Gastrocnemius medialis (tissue), 4 donors: Measurements from ENCODE around the gene CHMP1B. TPM values are rescaled to one million over a fixed set of nuclear protein-coding genes. Genes with fewer than 3 reads are reported as not detected.

Source experiments
- ATAC-seq, 2 donors: fragments of 150-250 bp; one replicate each; pipeline ENCODE4 v1.9.1; 2016
- DNase-seq, 2 donors: peaks; one replicate each; pipeline ENCODE4 v3.0.0-alpha.2; 2019
- H3K27ac ChIP-seq, 4 donors: fragments of 200-600 bp; sonication (generic); 1 replicate in 1 of 4; 2 replicates in 3 of 4; pipeline ENCODE4 v1.5.1; 2016 to 2018; ENCODE audit warnings: mild to moderate bottlenecking in 2 of 4, moderate library complexity in 1 of 4
- H3K27me3 ChIP-seq, 3 donors: fragments of 200-600 bp; sonication (generic) in 2 of 3; 1 replicate in 1 of 3; 2 replicates in 2 of 3; pipeline versions ENCODE4 v1.5.1 to v1.6.0; 2016 to 2019; ENCODE audit warnings: mild to moderate bottlenecking in 1 of 3, moderate library complexity in 1 of 3
- H3K36me3 ChIP-seq, 2 donors: fragments of 200-600 bp; sonication (generic) in 1 of 2; one replicate each; pipeline ENCODE4 v1.5.1; 2017 to 2018
- H3K4me1 ChIP-seq, 2 donors: fragments of 200-600 bp; sonication (generic) in 1 of 2; one replicate each; pipeline ENCODE4 v1.5.1; 2016 to 2017; ENCODE audit warnings: mild to moderate bottlenecking in 2 of 2
- H3K4me3 ChIP-seq, 4 donors: fragments of 200-600 bp; sonication (generic) in 3 of 4; 1 replicate in 1 of 4; 2 replicates in 3 of 4; pipeline ENCODE4 v1.5.1; 2016 to 2019; ENCODE audit warnings: mild to moderate bottlenecking in 2 of 4
- H3K9me3 ChIP-seq, 3 donors: fragments of 200-600 bp; sonication (generic) in 2 of 3; 1 replicate in 1 of 3; 2 replicates in 2 of 3; pipeline ENCODE4 v1.5.1; 2016 to 2019
- CTCF ChIP-seq, 5 experiments: fragments of 450-650 bp in 3 of 5; fragments of 200-600 bp in 2 of 5; sonication (generic) in 2 of 5; IDR thresholded peaks in 4 of 5; conservative IDR thresholded peaks in 1 of 5; 1 replicate in 4 of 5; 2 replicates in 1 of 5; pipeline ENCODE4 v1.5.1; 2016 to 2019; ENCODE audit warnings: antibody characterized with exemption in 5 of 5, mild to moderate bottlenecking in 3 of 5, moderate library complexity in 3 of 5
- POLR2A ChIP-seq, 2 donors: fragments of 450-650 bp; IDR thresholded peaks; one replicate each; pipeline ENCODE4 v1.6.1; 2017; ENCODE audit warnings: antibody characterized with exemption in 2 of 2, mild to moderate bottlenecking in 2 of 2, moderate library complexity in 2 of 2
- in situ Hi-C, 4 donors: fragments of 200-750 bp; cut with MboI; loops; one replicate each; pipeline versions ENCODE4 v1.15.0 to v1.8.0; 2017; ENCODE audit warnings: low sequenced_read_pairs in 4 of 4
- intact Hi-C: fragments of 100-400 bp; cut with DNase I; formaldehyde crosslinking; loops from one replicate; pipeline ENCODE4 v1.15.1; 2023; ENCODE audit warnings: low total_unique reads
- total RNA-seq, 4 donors: library from RNA; depleted of rRNA; stranded (reverse); fragments of >200 nt; gene quantifications; one replicate each; pipeline versions ENCODE4 v1.1.0 to v1.2.3, GENCODE V29; 2016

Gene CHMP1B
- total RNA-seq, 4 donors from 2014 or later: 347 to 634 (median 407) TPM

- H3K4me1 ChIP-seq: no peaks in the 10 kb centered on the region
- no peaks in the 10 kb centered on the region for H3K9me3 ChIP-seq
- ATAC-seq (no peak), DNase-seq (no peak)
- in situ Hi-C loops (no loop called here), intact Hi-C loops (loop anchor here (5.0 kb wide), 1 partner anchor 43 kb away; no protein-coding TSS in a partner anchor)
- H3K27me3 ChIP-seq: no peaks in the 10 kb centered on the region
- H3K4me3 ChIP-seq: no peak overlapping the region
- no peak for TF ChIP-seq CTCF (IDR thresholded peaks at IDR 0.05 in 4 of 5, conservative IDR thresholded peaks at IDR 0.05 in 1 of 5)
- no peak for TF ChIP-seq POLR2A (IDR thresholded peaks at IDR 0.05)
- no peaks in the 10 kb centered on the region for H3K36me3 ChIP-seq
- H3K27ac ChIP-seq: no peak overlapping the region
Measured at GRCh38 chr18:11828786-11829432, 22.3 kb upstream of the CHMP1B start.

GRCh38 chr18:11830585-11830984 is 20.6 kb upstream of the CHMP1B start:
- H3K36me3 ChIP-seq: no peaks in the 10 kb centered on the region
- H3K27ac ChIP-seq: no peak overlapping the region
- DNase-seq (no peak), ATAC-seq (no peak)
- in situ Hi-C loops: no loop called here
- TF ChIP-seq CTCF (IDR thresholded peaks at IDR 0.05 in 4 of 5, conservative IDR thresholded peaks at IDR 0.05 in 1 of 5) (no peak), POLR2A (IDR thresholded peaks at IDR 0.05) (no peak)
- no peak overlapping the region for H3K4me3 ChIP-seq
- H3K9me3 ChIP-seq: no peaks in the 10 kb centered on the region
- intact Hi-C loops: no loop called here
- H3K27me3 ChIP-seq: no peaks in the 10 kb centered on the region
- no peaks in the 10 kb centered on the region for H3K4me1 ChIP-seq

- Histone ChIP-seq H3K36me3 (no peaks in the 10 kb centered on the region), H3K4me3 (no peak overlapping the region), H3K4me1 (no peaks in the 10 kb centered on the region), H3K27ac (no peak overlapping the region), H3K9me3 (no peaks in the 10 kb centered on the region), H3K27me3 (no peaks in the 10 kb centered on the region)
- in situ Hi-C loops (no loop called here), intact Hi-C loops (no loop called here)
- ATAC-seq (no peak), DNase-seq (no peak)
- TF ChIP-seq POLR2A (IDR thresholded peaks at IDR 0.05): no peak
- TF ChIP-seq CTCF (IDR thresholded peaks at IDR 0.05 in 4 of 5, conservative IDR thresholded peaks at IDR 0.05 in 1 of 5): no peak
Measured at GRCh38 chr18:11831921-11832320, 19.3 kb upstream of the CHMP1B start.

GRCh38 chr18:11834772-11835171 is 16.4 kb upstream of the CHMP1B start:
- H3K27ac ChIP-seq: no peak overlapping the region
- H3K27me3 ChIP-seq: no peaks in the 10 kb centered on the region
- intact Hi-C loops: no loop called here
- no peaks in the 10 kb centered on the region for H3K36me3 ChIP-seq
- TF ChIP-seq POLR2A (IDR thresholded peaks at IDR 0.05): no peak
- TF ChIP-seq CTCF (IDR thresholded peaks at IDR 0.05 in 4 of 5, conservative IDR thresholded peaks at IDR 0.05 in 1 of 5): no peak
- no peaks in the 10 kb centered on the region for H3K9me3 ChIP-seq
- in situ Hi-C loops: no loop called here
- no peak for DNase-seq
- no peaks in the 10 kb centered on the region for H3K4me1 ChIP-seq
- H3K4me3 ChIP-seq: no peak overlapping the region
- no peak for ATAC-seq

GRCh38 chr18:11839556-11839955 is 11.7 kb upstream of the CHMP1B start:
- Histone ChIP-seq H3K9me3 (no peaks in the 10 kb centered on the region), H3K27ac (no peak overlapping the region), H3K4me1 (no peaks in the 10 kb centered on the region), H3K4me3 (no peak overlapping the region), H3K36me3 (no peaks in the 10 kb centered on the region), H3K27me3 (no peaks in the 10 kb centered on the region)
- intact Hi-C loops (no loop called here), in situ Hi-C loops (no loop called here)
- DNase-seq (no peak), ATAC-seq (no peak)
- TF ChIP-seq CTCF (IDR thresholded peaks at IDR 0.05 in 4 of 5, conservative IDR thresholded peaks at IDR 0.05 in 1 of 5): no peak
- TF ChIP-seq POLR2A (IDR thresholded peaks at IDR 0.05): no peak
